Small intestine (tissue), 7 donors: ENCODE results near the gene ADAMTS14. TPM values are rescaled to one million over a fixed set of nuclear protein-coding genes. Genes with fewer than 3 reads are reported as not detected.

Source experiments
- DNase-seq, 2 donors: peaks; one replicate each; pipeline versions ENCODE4 v3.0.0 to v3.0.0-alpha.2; 2013
- FAIRE-seq: peaks from 2 replicates; lab custom pipeline; 2012; peaks lifted over from hg19 to GRCh38; lab: Jason Lieb, UNC
- H3K27ac ChIP-seq, 3 donors: one replicate each; pipeline ENCODE4 v1.5.1; 2013; ENCODE audit warnings: low read length in 2 of 3, mild to moderate bottlenecking in 2 of 3, control low read depth in 1 of 3, inconsistent platforms in 1 of 3, low read depth in 1 of 3, moderate library complexity in 1 of 3
- H3K27me3 ChIP-seq, 3 donors: one replicate each; pipeline ENCODE4 v1.6.1; 2013; ENCODE audit warnings: low read length in 3 of 3, inconsistent platforms in 1 of 3; ENCODE audit not compliant: control insufficient read depth in 3 of 3, insufficient read depth in 3 of 3
- H3K36me3 ChIP-seq, 3 donors: one replicate each; pipeline ENCODE4 v1.6.1; 2013; ENCODE audit warnings: low read length in 3 of 3, inconsistent platforms in 1 of 3, low read depth in 1 of 3, mild to moderate bottlenecking in 1 of 3, moderate library complexity in 1 of 3; ENCODE audit not compliant: control insufficient read depth in 3 of 3, insufficient read depth in 2 of 3
- H3K4me1 ChIP-seq, 3 donors: one replicate each; pipeline ENCODE4 v1.6.1; 2013; ENCODE audit warnings: low read length in 2 of 3, inconsistent platforms in 1 of 3, low read depth in 1 of 3, mild to moderate bottlenecking in 1 of 3, moderate library complexity in 1 of 3; ENCODE audit not compliant: control insufficient read depth in 3 of 3, insufficient read depth in 2 of 3
- H3K4me3 ChIP-seq, 3 donors: one replicate each; pipeline ENCODE4 v1.5.1; 2013; ENCODE audit warnings: low read length in 3 of 3, control low read depth in 1 of 3, inconsistent platforms in 1 of 3, low read depth in 1 of 3, mild to moderate bottlenecking in 1 of 3, moderate library complexity in 1 of 3
- H3K9me3 ChIP-seq, 2 donors: one replicate each; pipeline ENCODE4 v1.6.1; 2013; ENCODE audit warnings: low read depth in 1 of 2, low read length in 1 of 2; ENCODE audit not compliant: control insufficient read depth in 2 of 2, insufficient read depth in 1 of 2
- WGBS, 3 donors: extraction: QIAGEN DNeasy Blood & Tissue Kit; methylation state at CpG; one replicate each; pipeline ENCODE4 v1.1.7; 2013; 5-methylcytosine and 5-hydroxymethylcytosine counted together
- polyA plus RNA-seq, 4 donors: library from polyadenylated mRNA; stranded (reverse) in 3 of 4; unstranded in 1 of 4; fragments of 200-250 nt in 3 of 4; fragments of 120-200 nt in 1 of 4; gene quantifications; one replicate each; pipeline versions ENCODE4 v1.2.1 to v1.2.3, GENCODE V29; 2013
- donor health status: healthy with polysubstance abuse.
- donor health status: control.
- donor health status: control.
- donor health status: Bipolar disorder and iron deficiency.
- donor health status: healthy.

The ADAMTS14 gene
- polyA plus RNA-seq, 4 donors: 0.45 to 7.7 (median 0.79) TPM

- Histone ChIP-seq H3K4me3 (no peak overlapping the region), H3K27ac (peak overlapping the region in 2 of 3 donors; percentile 61 to 78), H3K9me3 (peaks cover 0 to 7% of the 10 kb centered on the region in 2 donors), H3K36me3 (peaks cover 0 to 25% (median 0%) of the 10 kb centered on the region in 3 donors), H3K27me3 (no peaks in the 10 kb centered on the region), H3K4me1 (peaks cover 2 to 56% (median 9%) of the 10 kb centered on the region in 3 donors)
- DNase-seq (peak; percentile 29 to 87), FAIRE-seq (no peak)
- 22 to 25% (median 24%) methylated on average over 8 of the region's 8 CpGs for WGBS, 3 donors
These were observed 70.5 kb downstream of the ADAMTS14 start for GRCh38 chr10:70742537-70743429.

GRCh38 chr10:70743430-70743788 lies 71.1 kb downstream of the ADAMTS14 start:
- DNase-seq: no peak
- H3K4me1 ChIP-seq: peaks cover 2 to 50% (median 9%) of the 10 kb centered on the region in 3 donors
- H3K27me3 ChIP-seq: no peaks in the 10 kb centered on the region
- peak overlapping the region in 2 of 3 donors; percentile 61 to 78 for H3K27ac ChIP-seq
- H3K4me3 ChIP-seq: no peak overlapping the region
- FAIRE-seq: no peak
- H3K9me3 ChIP-seq: peaks cover 0 to 7% of the 10 kb centered on the region in 2 donors
- H3K36me3 ChIP-seq: peaks cover 0 to 25% (median 0%) of the 10 kb centered on the region in 3 donors
- 88 to 89% (median 88%) methylated on average over 17 of the region's 17 CpGs for WGBS, 3 donors

- H3K4me3 ChIP-seq: no peak overlapping the region
- FAIRE-seq: no peak
- no peak for DNase-seq
- H3K27ac ChIP-seq: peak overlapping the region in 2 of 3 donors; percentile 61 to 78
- peaks cover 0 to 7% of the 10 kb centered on the region in 2 donors for H3K9me3 ChIP-seq
- H3K36me3 ChIP-seq: peaks cover 0 to 24% (median 0%) of the 10 kb centered on the region in 3 donors
- H3K27me3 ChIP-seq: no peaks in the 10 kb centered on the region
- WGBS, 3 donors: 89 to 92% (median 90%) methylated on average over 11 to 13 of the region's 13 CpGs
- peaks cover 2 to 45% (median 6%) of the 10 kb centered on the region in 3 donors for H3K4me1 ChIP-seq
These were observed 71.6 kb downstream of the ADAMTS14 start for GRCh38 chr10:70743879-70744278.

GRCh38 chr10:70744617-70745143 lies 72.4 kb downstream of the ADAMTS14 start:
- 68 to 71% (median 68%) methylated on average over 6 of the region's 6 CpGs for WGBS, 3 donors

GRCh38 chr10:70745555-70745954 lies 73.2 kb downstream of the ADAMTS14 start:
- DNase-seq (no peak), FAIRE-seq (no peak)
- peaks cover 2 to 36% (median 6%) of the 10 kb centered on the region in 3 donors for H3K4me1 ChIP-seq
- H3K27ac ChIP-seq: no peak overlapping the region
- H3K27me3 ChIP-seq: no peaks in the 10 kb centered on the region
- peaks cover 0 to 7% of the 10 kb centered on the region in 2 donors for H3K9me3 ChIP-seq
- 68 to 79% (median 74%) methylated on average over 2 of the region's 2 CpGs for WGBS, 3 donors
- peaks cover 0 to 30% (median 0%) of the 10 kb centered on the region in 3 donors for H3K36me3 ChIP-seq
- no peak overlapping the region for H3K4me3 ChIP-seq

More at GRCh38 chr10:70744617-70745143, 72.4 kb downstream of the ADAMTS14 start:
- no peaks in the 10 kb centered on the region for H3K27me3 ChIP-seq
- DNase-seq: no peak
- H3K4me3 ChIP-seq: no peak overlapping the region
- no peak for FAIRE-seq
- H3K4me1 ChIP-seq: peaks cover 2 to 41% (median 6%) of the 10 kb centered on the region in 3 donors
- peaks cover 0 to 24% (median 0%) of the 10 kb centered on the region in 3 donors for H3K36me3 ChIP-seq
- peaks cover 0 to 7% of the 10 kb centered on the region in 2 donors for H3K9me3 ChIP-seq
- H3K27ac ChIP-seq: no peak overlapping the region

GRCh38 chr10:70747192-70747965 lies 75.1 kb downstream of the ADAMTS14 start:
- Histone ChIP-seq H3K9me3 (peaks cover 0 to 7% of the 10 kb centered on the region in 2 donors), H3K36me3 (peaks cover 0 to 28% (median 0%) of the 10 kb centered on the region in 3 donors), H3K4me1 (peaks cover 0 to 19% (median 1%) of the 10 kb centered on the region in 3 donors), H3K4me3 (no peak overlapping the region), H3K27ac (no peak overlapping the region), H3K27me3 (no peaks in the 10 kb centered on the region)
- WGBS, 3 donors: 80 to 85% (median 83%) methylated on average over 15 of the region's 15 CpGs
- DNase-seq (no peak), FAIRE-seq (no peak)

GRCh38 chr10:70748305-70748704 lies 76.0 kb downstream of the ADAMTS14 start:
- FAIRE-seq (no peak), DNase-seq (no peak)
- Histone ChIP-seq H3K9me3 (peaks cover 0 to 7% of the 10 kb centered on the region in 2 donors), H3K27ac (no peak overlapping the region), H3K4me1 (peaks cover 0 to 9% (median 0%) of the 10 kb centered on the region in 3 donors), H3K27me3 (no peaks in the 10 kb centered on the region), H3K4me3 (no peak overlapping the region), H3K36me3 (peaks cover 0 to 28% (median 0%) of the 10 kb centered on the region in 3 donors)
- 93 to 95% (median 94%) methylated on average over 3 of the region's 3 CpGs for WGBS, 3 donors
